Adipose tissue (tissue), 3 donors: ENCODE results near the gene ATP2B2. TPM values are rescaled to one million over a fixed set of nuclear protein-coding genes. Genes with fewer than 3 reads are reported as not detected.

Experiments used
- H3K27ac ChIP-seq: one replicate; pipeline ENCODE4 v1.5.1; 2013; ENCODE audit warnings: low read depth, low read length
- WGBS, 3 donors: extraction: QIAGEN DNeasy Blood & Tissue Kit; methylation state at CpG; one replicate each; pipeline ENCODE4 v1.1.7; 2013; 5-methylcytosine and 5-hydroxymethylcytosine counted together
- polyA plus RNA-seq, 3 donors: library from polyadenylated mRNA; stranded (reverse); fragments of 200-250 nt; gene quantifications; one replicate each; pipeline ENCODE4 v1.2.3, GENCODE V29; 2013
- donor health status: healthy with polysubstance abuse.
- donor health status: Bipolar disorder and iron deficiency.
- donor health status: healthy.

The ATP2B2 gene
- polyA plus RNA-seq, 3 donors, result 0.02 to 0.79 (median 0.03) TPM

DNA sequence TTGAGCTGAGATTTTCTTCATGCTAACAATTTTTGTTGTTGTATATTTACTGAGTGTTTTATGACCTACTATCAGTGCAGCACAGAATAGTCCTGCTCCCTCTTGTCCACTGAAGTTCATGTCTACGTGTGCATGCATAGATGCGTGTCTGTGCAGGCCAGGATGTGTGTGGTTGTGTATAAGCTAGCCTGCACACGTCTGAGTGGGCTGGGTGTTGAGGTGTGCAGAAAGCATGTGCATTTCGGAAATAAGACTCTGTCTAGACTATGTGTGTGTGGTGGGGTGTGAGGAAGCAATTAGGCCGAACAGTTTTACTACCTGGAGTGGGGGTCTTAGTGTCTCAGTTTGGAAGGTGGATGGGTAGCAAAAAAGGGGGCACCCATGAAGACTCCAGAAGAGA lies 39.2 kb downstream of the ATP2B2 start:
- WGBS, 3 donors, result 63 to 79% (median 77%) methylated on average over 5 of the region's 5 CpGs

DNA sequence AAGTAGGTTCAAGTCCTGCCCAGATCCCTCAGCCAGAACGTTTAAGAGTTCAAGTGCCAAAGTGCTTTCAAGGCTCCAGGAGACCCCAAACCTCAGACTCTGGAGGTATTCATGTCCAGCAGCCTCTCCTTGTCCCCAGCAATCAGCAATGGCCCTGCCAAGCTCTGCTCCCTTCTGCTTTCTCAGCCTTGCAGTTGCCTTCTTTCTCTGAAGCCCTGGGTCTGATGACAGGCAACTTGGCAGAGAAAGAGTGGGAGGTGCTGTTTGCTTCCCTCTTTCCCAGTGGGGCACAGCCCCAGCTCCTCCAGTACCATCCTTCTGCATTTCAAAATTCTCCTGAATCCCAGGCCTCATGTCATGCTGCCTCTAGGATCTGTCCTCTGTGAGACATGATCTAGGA lies 40.2 kb downstream of the ATP2B2 start:
- WGBS, 3 donors, result 26 to 49% (median 41%) methylated on average over 1 of the region's 1 CpG
- no peak overlapping the region for H3K27ac ChIP-seq

More for the DNA sequence above, 39.2 kb downstream of the ATP2B2 start:
- no peak overlapping the region for H3K27ac ChIP-seq

DNA sequence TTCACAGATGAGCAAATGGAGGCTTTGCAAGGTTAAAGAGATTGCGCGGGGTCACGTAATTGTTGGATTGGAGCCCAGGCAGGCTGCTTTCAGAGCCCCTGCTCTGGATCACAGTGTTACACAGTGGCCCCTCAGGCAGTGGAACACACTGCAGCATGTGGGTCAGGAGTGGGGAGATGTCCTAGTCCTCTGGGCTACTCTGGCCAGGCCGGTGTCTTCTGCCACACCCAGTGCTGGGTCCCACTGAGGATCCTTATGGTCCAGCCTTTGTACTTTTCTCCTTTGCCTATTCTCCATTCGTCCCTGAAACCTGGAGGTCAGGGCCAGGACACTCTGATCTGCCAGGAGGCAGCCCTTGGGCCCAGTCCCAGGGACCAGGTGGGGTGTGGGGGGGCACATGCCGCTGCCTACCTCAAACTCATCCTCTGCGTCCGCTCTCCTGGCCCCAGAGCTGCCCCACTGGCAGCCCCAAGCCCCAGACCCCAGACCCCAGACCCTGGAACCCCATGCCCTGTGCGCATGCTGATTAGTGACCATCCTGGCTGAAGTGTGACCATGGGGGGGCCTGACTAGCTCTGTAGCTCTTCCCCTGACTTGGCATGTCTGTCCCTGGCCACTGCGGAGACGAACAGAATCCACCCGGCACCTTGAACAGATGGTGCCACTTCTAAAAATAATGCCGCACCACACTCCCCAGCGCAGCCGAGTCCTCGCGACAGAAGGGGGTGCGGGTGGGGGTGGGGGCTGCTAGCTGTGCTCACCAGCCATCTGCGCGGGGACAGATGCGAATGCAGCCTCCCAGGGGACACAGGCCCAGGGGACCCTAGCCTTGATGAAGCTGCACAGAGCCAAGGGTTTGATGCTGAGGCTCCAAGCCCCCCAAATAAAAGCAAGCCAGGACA lies 41.6 kb downstream of the ATP2B2 start:
- H3K27ac ChIP-seq, result no peak overlapping the region
- 72 to 83% (median 80%) methylated on average over 21 of the region's 21 CpGs for WGBS, 3 donors

DNA sequence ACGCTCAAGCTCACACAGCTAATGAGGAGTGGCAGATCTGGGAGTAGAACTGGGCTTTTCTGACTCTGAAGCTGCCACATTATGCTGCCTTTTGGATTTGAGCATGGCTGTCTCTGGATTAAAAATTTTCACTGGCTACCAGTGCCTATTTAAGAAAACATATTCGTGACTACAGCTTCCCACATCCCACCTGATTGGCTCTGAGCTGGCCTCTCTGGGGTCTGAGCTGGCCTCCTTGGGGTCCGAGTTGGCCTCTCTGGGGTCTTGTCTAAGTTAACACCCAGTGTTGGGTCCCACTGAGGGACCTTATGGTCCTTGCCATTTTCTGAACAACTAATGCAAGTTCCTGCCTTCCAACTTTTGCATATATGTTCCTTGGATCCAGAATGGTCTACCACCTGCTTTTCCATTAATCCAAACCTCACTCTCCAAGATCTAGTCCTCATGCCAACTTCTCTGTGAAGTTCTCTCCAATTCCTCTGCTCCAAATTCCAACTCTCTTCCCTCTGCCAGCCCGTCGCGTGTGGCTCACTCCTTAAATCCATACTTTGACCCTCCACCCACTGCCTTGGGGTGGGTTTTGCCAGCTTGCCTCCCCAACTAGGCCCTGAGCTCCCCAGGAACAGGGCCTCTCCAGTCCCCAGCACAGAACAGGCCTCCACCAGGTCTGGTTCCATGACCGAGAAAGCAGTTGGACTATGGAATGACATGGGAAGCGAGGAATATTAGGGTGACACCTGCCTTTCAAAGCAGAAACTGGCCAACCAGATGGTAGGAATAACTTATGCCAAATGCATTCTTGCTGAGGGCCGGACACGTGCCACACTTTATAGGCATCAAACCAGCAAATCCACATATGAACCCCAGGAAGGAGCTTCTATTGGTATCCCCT lies 42.5 kb downstream of the ATP2B2 start:
- 71 to 83% (median 77%) methylated on average over 10 of the region's 10 CpGs for WGBS, 3 donors
- H3K27ac ChIP-seq, result no peak overlapping the region

DNA sequence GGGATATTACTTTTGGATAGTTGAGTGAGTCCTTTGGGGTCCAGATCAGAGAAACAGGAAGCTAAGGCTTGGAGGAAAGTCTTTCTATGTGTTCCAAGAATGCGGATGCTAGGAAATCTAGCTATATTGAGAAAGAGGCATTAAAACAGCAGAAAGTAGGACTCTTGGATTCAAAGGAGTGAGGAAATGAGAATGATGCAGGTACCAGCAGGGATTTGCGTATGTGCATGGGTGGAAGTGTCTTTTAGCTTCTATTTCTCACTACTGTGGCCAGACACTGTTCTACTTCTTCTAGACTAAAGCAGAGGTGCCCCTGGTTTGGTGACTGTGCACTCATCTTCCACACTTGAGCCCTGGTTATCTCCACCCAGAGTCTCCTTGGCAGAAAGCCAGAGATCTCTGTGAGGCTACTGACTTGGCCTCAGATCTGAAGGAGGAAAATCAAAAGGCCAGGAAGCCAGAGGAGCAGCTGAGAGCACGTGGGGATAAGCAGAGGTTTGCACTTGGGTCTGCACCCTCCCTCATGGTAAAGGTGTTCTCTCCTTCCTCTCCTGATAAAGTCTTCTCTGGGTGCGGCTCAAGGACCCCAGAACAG lies 44.3 kb downstream of the ATP2B2 start:
- 63 to 66% (median 65%) methylated on average over 4 of the region's 4 CpGs for WGBS, 3 donors
- no peak overlapping the region for H3K27ac ChIP-seq

DNA sequence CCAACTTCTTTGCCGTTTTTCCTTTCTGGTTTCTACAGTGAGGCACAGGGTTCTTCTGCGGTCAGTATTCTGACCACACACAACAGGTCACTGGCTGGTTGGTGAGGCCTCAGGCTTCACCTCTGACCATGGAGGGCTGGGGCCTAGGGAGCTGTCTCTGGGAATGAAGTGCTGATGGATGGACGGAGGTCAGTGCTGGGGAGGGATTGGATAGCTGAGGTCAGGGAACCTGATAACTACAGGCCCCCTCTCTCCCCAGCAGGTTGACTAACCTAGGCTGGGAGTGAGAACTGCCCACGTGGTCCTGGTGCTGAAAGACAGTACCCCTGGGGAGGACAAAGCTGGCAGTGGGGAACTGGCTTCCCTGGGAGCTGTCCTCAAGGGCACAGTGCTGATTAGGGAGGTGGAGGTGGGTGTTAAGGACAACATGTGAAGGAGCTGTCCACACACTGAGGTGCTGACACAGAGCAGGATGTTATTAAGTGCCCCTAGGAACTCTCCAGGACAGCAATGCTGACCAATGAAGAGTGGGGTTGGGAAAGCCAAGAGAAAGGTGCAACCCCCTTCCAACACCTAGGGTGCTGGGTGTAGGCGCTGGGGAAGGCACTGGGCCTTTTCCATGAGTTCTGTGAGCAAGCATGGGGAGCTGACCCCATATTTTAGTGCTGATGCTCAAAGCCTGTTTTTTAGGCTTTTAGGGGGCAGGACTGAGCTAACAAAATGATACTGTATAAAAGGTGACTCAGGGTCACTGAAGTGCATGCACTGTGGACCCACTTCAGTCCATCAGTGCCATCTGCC lies 45.2 kb downstream of the ATP2B2 start:
- WGBS, 3 donors, result 32 to 39% (median 37%) methylated on average over 5 of the region's 5 CpGs
- H3K27ac ChIP-seq, result no peak overlapping the region

DNA sequence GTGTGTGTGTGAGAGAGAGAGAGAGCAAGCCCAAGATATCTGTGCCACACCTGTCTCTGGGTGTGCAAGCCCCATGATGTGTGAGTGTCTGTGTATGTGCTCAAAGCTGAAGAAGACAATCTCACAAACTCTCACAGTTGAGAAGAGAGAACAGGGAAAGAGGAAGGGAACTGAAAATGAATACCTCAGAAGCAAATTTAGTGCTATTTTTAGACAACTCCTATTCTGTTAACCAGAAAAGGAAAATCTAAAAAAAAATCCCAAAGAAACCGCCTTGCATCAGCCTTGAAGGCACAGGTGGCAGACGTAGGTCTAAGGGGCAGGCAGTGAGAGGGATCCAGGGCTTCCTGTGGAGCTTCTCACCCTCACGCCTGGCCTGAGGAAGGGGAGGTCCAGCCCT lies 47.8 kb downstream of the ATP2B2 start:
- WGBS, 3 donors, result 18 to 38% (median 24%) methylated on average over 3 of the region's 3 CpGs
- H3K27ac ChIP-seq, result no peak overlapping the region

DNA sequence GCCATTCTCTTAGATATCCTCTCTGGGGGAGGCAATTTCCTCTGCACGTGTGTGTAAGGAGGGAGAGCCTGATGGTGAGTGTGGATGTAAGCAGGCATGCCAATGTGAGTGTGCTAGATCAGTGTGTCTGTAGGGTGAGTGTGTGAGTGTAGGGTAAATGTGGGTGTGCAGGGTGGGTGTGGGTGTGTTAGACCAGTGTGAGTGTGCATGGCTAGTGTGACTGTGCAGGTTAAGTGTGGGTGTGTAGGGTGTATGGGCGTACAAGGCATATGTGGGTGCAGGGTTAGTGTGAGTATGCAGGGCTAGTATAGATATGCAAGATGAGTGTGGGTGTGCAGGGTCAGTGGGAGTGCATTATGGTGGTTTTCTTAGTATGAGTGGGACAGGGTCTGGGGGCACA lies 48.4 kb downstream of the ATP2B2 start:
- 56 to 65% (median 58%) methylated on average over 2 of the region's 2 CpGs for WGBS, 3 donors
- H3K27ac ChIP-seq, result no peak overlapping the region

DNA sequence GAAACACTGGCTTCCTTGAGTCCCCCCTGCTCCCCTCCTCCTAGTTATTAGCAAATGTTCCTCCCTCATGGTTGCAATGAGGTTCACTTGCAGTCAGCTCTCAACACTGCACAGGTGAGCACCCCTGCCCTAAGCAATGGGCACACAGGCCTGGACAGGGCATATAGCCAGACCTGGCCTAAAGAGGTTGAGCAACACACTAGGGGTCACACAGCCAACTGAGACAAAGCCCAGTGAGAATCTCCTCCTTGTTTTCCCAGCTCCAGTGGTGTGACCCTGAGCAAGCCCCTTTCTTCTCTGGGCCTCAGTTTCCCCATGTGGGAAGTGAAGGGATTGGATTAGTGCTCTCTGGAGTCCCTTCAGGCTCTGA lies 49.9 kb downstream of the ATP2B2 start:
- no peak overlapping the region for H3K27ac ChIP-seq

DNA sequence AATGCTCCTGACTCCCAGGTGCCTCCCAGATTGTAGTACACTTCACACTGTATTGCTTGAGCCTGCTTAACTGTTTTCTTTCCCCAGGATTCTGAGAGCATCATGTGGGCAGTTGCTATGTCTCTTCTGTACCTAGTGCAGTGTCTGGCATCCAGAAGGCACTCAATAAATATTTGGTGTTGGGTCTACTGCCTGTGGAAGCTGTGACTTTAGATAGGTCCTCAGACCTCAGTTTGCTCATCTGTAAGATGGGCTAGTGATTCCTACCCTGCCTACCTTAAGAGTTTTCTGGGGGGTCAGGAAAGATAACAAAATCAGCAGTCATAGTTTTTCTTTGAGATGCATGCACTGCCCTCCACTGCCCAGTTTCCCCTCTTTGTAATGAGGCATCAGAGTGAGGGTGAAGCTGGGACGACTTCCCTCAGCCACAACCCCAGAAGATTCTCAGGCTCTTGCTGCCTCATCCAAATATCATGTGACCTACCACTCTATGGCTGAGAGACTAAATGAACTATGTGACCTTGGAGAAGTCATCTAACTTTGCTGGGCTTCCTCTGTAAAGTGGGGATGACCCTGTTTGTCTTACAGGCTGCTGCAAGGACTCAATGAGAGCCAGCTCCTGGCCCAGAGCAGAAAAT lies 50.4 kb downstream of the ATP2B2 start:
- 0% methylated on average over 1 of the region's 1 CpG for WGBS, 3 donors
- H3K27ac ChIP-seq, result no peak overlapping the region

DNA sequence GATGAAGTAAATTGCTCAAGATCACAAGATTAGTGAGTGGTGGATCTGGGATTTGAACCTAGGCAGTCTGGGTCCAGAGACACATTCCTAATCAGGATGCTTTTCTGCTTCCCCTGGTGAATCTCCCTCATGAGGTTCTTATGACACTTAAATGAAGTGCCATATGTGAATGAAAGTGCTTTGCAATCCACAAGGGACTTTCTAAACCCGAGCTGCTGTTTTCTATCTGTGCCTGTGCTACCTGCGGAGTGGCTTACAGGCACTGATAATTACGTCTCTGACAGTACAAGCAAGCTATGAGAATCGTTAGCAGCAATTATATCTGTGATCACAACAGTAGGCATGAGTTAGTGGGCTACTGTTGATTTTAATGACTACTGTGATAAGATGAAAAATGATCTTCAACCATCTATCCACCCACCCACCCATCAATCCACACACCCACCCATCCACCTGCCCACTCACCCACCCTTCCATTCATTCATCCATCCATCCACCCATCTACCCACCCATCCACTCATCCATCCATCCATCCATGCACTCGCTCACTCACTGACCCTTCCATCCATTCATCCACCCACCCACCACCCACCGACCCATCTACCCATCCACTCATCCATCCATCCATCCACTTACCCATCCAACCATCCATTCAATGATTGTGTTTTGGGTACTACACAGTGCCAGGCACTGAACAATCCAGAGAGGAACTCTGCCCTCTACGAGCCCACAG lies 51.8 kb downstream of the ATP2B2 start:
- H3K27ac ChIP-seq, result no peak overlapping the region
- 47 to 62% (median 61%) methylated on average over 7 of the region's 7 CpGs for WGBS, 3 donors

DNA sequence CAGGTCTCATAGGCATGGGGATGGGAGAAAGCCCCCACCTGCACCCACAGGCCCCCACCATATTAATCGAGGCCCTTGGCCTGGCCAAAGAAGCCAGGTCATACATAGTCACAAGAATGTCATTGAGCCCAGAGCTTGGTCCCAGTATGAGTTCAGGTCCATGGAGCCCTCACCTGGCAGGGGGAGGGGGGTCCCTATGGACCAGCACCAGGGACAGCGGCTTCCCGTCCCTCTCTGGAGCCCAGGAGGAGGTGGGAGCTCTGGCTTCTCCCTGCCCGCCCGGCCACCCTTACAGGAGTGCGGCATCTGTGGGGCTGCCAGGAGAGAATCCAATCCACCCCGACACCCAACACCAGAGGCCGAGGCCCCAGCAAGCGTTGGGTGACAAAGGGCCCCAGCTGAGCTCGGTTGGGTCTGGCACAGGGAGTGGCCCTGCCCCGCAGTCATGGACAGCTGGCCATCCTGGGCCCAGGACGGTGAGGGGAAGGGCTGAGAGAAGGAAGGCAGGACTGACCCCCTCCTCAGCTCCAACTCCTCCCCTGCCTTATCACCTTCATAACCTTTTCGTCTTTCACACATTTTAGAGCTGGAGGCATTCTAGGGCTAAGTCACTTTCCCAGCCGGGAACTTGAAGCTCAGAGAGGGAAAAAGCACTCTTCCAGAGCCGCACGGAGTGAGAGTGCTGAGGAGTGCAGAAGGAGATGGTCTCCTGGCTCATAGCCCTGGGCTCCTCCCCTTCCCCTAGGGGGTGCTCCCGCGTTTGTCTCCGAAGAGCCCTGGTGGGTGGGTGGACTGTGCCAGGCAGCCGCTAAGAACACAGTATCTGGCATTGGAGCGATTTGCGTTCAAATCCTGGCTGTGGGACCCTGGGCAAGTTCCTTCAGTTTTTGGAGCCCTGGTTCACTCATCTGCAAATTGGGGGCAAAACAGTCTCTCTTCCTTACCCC lies 54.6 kb downstream of the ATP2B2 start:
- no peak overlapping the region for H3K27ac ChIP-seq
- 44 to 52% (median 47%) methylated on average over 21 to 22 of the region's 22 CpGs for WGBS, 3 donors

DNA sequence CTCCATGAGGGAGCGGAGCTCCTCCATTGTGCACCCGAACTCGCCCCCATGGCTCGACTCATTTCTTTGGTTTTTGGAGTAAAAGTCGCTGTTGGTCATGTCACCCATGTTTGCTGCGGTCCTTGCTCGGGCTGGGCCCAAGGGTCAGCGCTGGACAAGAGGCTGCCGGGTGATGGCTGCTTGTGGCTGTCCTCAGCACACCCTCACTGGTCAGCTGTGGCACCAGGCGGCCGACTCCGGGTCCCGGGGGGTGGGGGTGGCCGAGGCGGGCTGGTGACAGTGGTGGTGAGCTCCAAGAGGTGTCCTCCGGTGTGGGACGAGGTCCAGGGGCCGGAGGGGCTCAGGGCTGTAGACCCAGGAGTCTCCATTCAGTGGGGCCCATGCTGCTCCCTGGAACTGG lies 56.0 kb downstream of the ATP2B2 start:
- H3K27ac ChIP-seq, result no peak overlapping the region
- 74 to 88% (median 88%) methylated on average over 18 of the region's 18 CpGs for WGBS, 3 donors

DNA sequence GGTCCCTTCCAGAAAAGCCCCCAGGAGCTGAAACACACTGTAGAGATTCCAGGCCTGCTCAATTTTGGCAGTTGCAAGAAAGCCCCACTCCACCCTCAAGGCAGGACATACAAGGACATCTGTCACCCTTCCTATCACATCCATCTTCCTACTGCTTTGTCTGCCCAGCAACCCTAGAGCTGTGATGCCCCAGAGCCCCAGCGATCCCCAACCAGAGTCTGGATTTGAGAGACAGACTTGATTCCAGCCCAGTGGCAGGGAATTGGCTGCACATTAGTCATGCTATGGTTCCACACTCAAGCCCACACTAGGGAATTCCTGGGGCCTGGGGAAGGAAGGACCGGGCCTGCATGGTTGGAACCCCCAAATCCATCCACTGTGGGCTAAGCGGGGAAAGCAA lies 56.8 kb downstream of the ATP2B2 start:
- 74 to 90% (median 88%) methylated on average over 3 of the region's 3 CpGs for WGBS, 3 donors
- H3K27ac ChIP-seq, result no peak overlapping the region

DNA sequence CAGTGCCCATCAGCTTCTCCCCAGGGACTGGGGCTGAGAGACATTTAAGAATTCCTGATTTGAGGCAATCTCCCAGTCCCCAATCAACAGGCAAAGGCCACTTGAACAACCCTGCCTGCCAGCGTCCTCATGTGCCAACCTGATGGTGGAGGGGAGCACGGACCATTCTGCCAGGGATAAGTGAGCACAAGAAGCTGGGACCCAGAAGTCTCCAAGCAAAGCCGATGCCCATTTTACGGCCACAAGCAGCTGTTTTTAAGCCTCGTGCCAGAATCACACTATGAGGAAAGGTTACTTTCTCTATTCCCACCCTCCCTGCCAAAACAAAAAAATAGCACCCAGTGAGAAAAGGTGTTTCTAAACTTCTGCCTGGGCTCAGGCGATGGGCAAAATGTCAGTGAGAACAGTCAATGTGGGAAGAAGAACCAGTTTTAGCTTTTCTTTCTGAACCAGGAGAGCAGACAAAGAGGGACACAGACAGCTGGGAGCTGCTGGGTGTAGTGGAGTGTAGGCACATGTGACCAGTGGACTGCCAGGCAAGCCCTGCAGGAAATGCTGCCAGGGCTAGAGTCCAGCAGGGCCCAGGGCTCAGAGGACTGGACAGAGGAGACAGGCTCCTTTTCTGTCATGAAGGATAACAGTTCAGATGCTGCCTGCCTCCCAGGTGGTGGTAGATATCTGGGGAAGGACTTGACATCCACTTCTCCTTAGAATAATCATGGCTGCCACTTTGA lies 57.7 kb downstream of the ATP2B2 start:
- H3K27ac ChIP-seq, result no peak overlapping the region
- 53 to 74% (median 59%) methylated on average over 6 of the region's 6 CpGs for WGBS, 3 donors

DNA sequence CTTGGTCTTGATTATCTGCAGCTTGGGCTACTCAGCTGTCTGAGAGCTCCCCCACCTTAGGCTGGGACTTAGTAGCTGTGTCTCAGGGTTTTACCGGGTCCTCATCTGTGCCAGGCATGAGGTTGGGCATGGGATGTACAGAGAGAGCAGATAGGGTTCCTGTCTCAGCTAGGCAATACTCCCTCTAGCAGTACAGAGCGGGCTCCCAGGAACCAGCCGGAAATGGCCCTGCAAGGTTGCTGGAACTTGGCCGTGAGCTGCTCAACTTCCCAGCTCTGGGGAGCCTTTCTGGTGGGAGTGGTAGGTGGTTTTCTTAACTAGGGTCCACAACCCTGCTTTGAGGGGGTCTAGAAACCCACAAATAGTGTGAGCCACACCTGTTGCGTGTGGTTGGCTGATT lies 58.3 kb downstream of the ATP2B2 start:
- H3K27ac ChIP-seq, result no peak overlapping the region
- WGBS, 3 donors, result 69 to 77% (median 73%) methylated on average over 5 of the region's 5 CpGs
